Keratinocyte (primary cell): ENCODE data around the gene NR1H3. TPM values are rescaled to one million over a fixed set of nuclear protein-coding genes. Genes with fewer than 3 reads are reported as not detected.

Experiments used
- DNase-seq: peaks from one replicate; pipeline ENCODE4 v3.0.0-alpha.2; 2011; ENCODE audit warnings: low read depth, missing footprints, low spot score
- FAIRE-seq: peaks from 2 replicates; lab custom pipeline; 2011; peaks lifted over from hg19 to GRCh38; lab: Jason Lieb, UNC
- H2AFZ ChIP-seq: 2 replicates; pipeline ENCODE4 v1.6.0; 2012; ENCODE audit warnings: low read length, control low read depth, inconsistent platforms; ENCODE audit not compliant: control insufficient read depth
- H3K27ac ChIP-seq: 2 replicates; pipeline ENCODE4 v1.5.1; 2011; ENCODE audit warnings: low read length; ENCODE audit not compliant: control insufficient read depth, insufficient read depth
- H3K27me3 ChIP-seq: 3 replicates; pipeline ENCODE4 v1.6.0; 2011; ENCODE audit warnings: low read length; ENCODE audit not compliant: control insufficient read depth, insufficient read depth; ENCODE audit errors: extremely low read depth
- H3K36me3 ChIP-seq, 2 experiments: 2 replicates in 1 of 2; 3 replicates in 1 of 2; pipeline ENCODE4 v1.5.1; 2011; ENCODE audit warnings: low read length in 2 of 2, mild to moderate bottlenecking in 1 of 2; ENCODE audit not compliant: control insufficient read depth in 2 of 2, insufficient read depth in 2 of 2; ENCODE audit errors: extremely low read depth in 1 of 2
- H3K4me1 ChIP-seq: 3 replicates; pipeline ENCODE4 v1.5.1; 2011; ENCODE audit warnings: low read length; ENCODE audit not compliant: control insufficient read depth, insufficient read depth; ENCODE audit errors: extremely low read depth
- H3K4me2 ChIP-seq: 3 replicates; pipeline ENCODE4 v1.6.0; 2011; ENCODE audit warnings: low read depth, low read length; ENCODE audit not compliant: control insufficient read depth, insufficient read depth; ENCODE audit errors: extremely low read depth
- H3K4me3 ChIP-seq, 3 experiments: fragments of 200-600 bp in 1 of 3; sonication (generic) in 1 of 3; 2 replicates in 2 of 3; 3 replicates in 1 of 3; pipeline ENCODE4 v1.5.1; 2011 to 2016; ENCODE audit warnings: low read length in 3 of 3, mild to moderate bottlenecking in 3 of 3, control low read depth in 2 of 3, inconsistent platforms in 1 of 3, low read depth in 1 of 3, mixed read lengths in 1 of 3, mixed run types in 1 of 3, moderate library complexity in 1 of 3; ENCODE audit not compliant: control insufficient read depth in 2 of 3, insufficient read depth in 2 of 3; ENCODE audit errors: extremely low read depth in 1 of 3
- H3K79me2 ChIP-seq: 2 replicates; pipeline ENCODE4 v1.6.0; 2012; ENCODE audit warnings: low read length; ENCODE audit not compliant: control insufficient read depth, insufficient read depth
- H3K9ac ChIP-seq: 3 replicates; pipeline ENCODE4 v1.6.0; 2011; ENCODE audit warnings: low read length; ENCODE audit not compliant: control insufficient read depth, insufficient read depth; ENCODE audit errors: extremely low read depth
- H3K9me1 ChIP-seq: 3 replicates; pipeline ENCODE4 v1.6.0; 2011; ENCODE audit warnings: low read length; ENCODE audit not compliant: control insufficient read depth, insufficient read depth; ENCODE audit errors: extremely low read depth
- H3K9me3 ChIP-seq: 2 replicates; pipeline ENCODE4 v1.5.1; 2012; ENCODE audit warnings: low read depth, low read length; ENCODE audit not compliant: control insufficient read depth
- H4K20me1 ChIP-seq: 3 replicates; pipeline ENCODE4 v1.6.0; 2011; ENCODE audit warnings: low read length; ENCODE audit not compliant: control insufficient read depth, insufficient read depth; ENCODE audit errors: extremely low read depth
- CTCF ChIP-seq, 3 experiments: IDR thresholded peaks in 1 of 3; conservative IDR thresholded peaks in 1 of 3; optimal IDR thresholded peaks in 1 of 3; 2 replicates in 2 of 3; 3 replicates in 1 of 3; pipeline versions ENCODE3 to v1.5.1; 2011; ENCODE audit warnings: low read length in 3 of 3, mild to moderate bottlenecking in 3 of 3, moderate library complexity in 2 of 3, control low read depth in 1 of 3, inconsistent platforms in 1 of 3; ENCODE audit not compliant: insufficient read depth in 2 of 3; ENCODE audit errors: extremely low read depth in 1 of 3
- EZH2 ChIP-seq: IDR thresholded peaks from one replicate; pipeline ENCODE4 v1.6.1; 2012; ENCODE audit warnings: inconsistent platforms, mild to moderate bottlenecking, low read length, moderate library complexity
- dilution Hi-C: fragments of 300-500 bp; cut with MboI; formaldehyde crosslinking; loops from one replicate; pipeline ENCODE4 v1.7.0; 2020; ENCODE audit warnings: low sequenced_read_pairs; ENCODE audit not compliant: extremely low pct_ligation_motif_present
- polyA plus RNA-seq, 5 experiments: library from polyadenylated mRNA; depleted of rRNA in 3 of 5; stranded (reverse) in 3 of 5; stranded (forward) in 1 of 5; unstranded in 1 of 5; fragments of >200 nt; gene quantifications; 1 replicate in 1 of 5; 2 replicates in 3 of 5; 3 replicates in 1 of 5; pipeline versions ENCODE4 v1.2.1 to v1.2.3, GENCODE V29; 2011 to 2012; ENCODE audit warnings: missing spikeins in 2 of 5, low read depth in 1 of 5, low replicate concordance in 1 of 5

The NR1H3 gene
- polyA plus RNA-seq, 1 donor (not counting 4 experiments of a cell fraction or from before 2014, with no cell fraction given), result 9.1 TPM

GRCh38 chr11:47267876-47268275 lies 10.1 kb downstream of the NR1H3 start:
- Histone ChIP-seq H3K4me1 (peaks cover 25% of the 10 kb centered on the region), H4K20me1 (no peaks in the 10 kb centered on the region), H3K9me1 (peaks cover under 1% of the 10 kb centered on the region), H3K27me3 (no peaks in the 10 kb centered on the region), H3K9ac (no peak overlapping the region), H3K4me3 (no peak overlapping the region), H3K27ac (no peak overlapping the region), H3K4me2 (no peak overlapping the region), H3K36me3 (no peaks in the 10 kb centered on the region), H3K79me2 (peaks cover 22% of the 10 kb centered on the region), H3K9me3 (no peaks in the 10 kb centered on the region), H2AFZ (no peak overlapping the region)
- DNase-seq (no peak), FAIRE-seq (no peak)
- TF ChIP-seq CTCF (optimal IDR thresholded peaks at IDR 0.05 in 1 of 3, IDR thresholded peaks at IDR 0.05 in 1 of 3, conservative IDR thresholded peaks at IDR 0.05 in 1 of 3; ENCODE audit: extremely low read depth in 1 of 3, insufficient read depth in 2 of 3, low read length in 3 of 3) (no peak), EZH2 (no peak)
- dilution Hi-C loops, result no loop called here

- DNase-seq (no peak), FAIRE-seq (no peak)
- no peaks in the 10 kb centered on the region for H3K9me3 ChIP-seq
- TF ChIP-seq EZH2 (no peak), CTCF (optimal IDR thresholded peaks at IDR 0.05 in 1 of 3, IDR thresholded peaks at IDR 0.05 in 1 of 3, conservative IDR thresholded peaks at IDR 0.05 in 1 of 3; ENCODE audit: extremely low read depth in 1 of 3, insufficient read depth in 2 of 3, low read length in 3 of 3) (no peak)
- peak overlapping the region; percentile 85 for H3K4me2 ChIP-seq
- H3K4me1 ChIP-seq, result peaks cover 25% of the 10 kb centered on the region
- peak overlapping the region; percentile 86 for H2AFZ ChIP-seq
- no peaks in the 10 kb centered on the region for H4K20me1 ChIP-seq
- peak overlapping the region in 1 of 3 experiments; percentile 68 for H3K4me3 ChIP-seq
- peak overlapping the region; percentile 60 for H3K27ac ChIP-seq
- peaks cover 24% of the 10 kb centered on the region for H3K79me2 ChIP-seq
- peaks cover 2% of the 10 kb centered on the region for H3K9me1 ChIP-seq
- dilution Hi-C loops, result no loop called here
- H3K27me3 ChIP-seq, result no peaks in the 10 kb centered on the region
- H3K36me3 ChIP-seq, result no peaks in the 10 kb centered on the region
- peak overlapping the region; percentile 62 for H3K9ac ChIP-seq
These were observed 10.7 kb downstream of the NR1H3 start for GRCh38 chr11:47268448-47269001.
